Ishikawa (cell line): ENCODE measurements around the gene FGFR3.

Experiments
- CEBPB ChIP-seq: IDR thresholded peaks from 2 replicates; pipeline ENCODE4 v1.6.1; 2012
- CREB1 ChIP-seq: IDR thresholded peaks from 2 replicates; pipeline ENCODE4 v1.6.1; 2012; ENCODE audit warnings: low read depth
- EGR1 ChIP-seq: IDR thresholded peaks from 2 replicates; pipeline ENCODE4 v1.6.1; 2012
- EP300 ChIP-seq: IDR thresholded peaks from 2 replicates; pipeline ENCODE4 v1.6.1; 2012; ENCODE audit warnings: borderline replicate concordance
- FOXM1 ChIP-seq: IDR thresholded peaks from 2 replicates; pipeline ENCODE4 v1.6.1; 2012; ENCODE audit warnings: low read depth, borderline replicate concordance
- NFIC ChIP-seq: IDR thresholded peaks from 2 replicates; pipeline ENCODE4 v1.6.1; 2012
- RAD21 ChIP-seq: IDR thresholded peaks from 2 replicates; pipeline ENCODE4 v1.6.1; 2012; ENCODE audit warnings: low read depth
- REST ChIP-seq: IDR thresholded peaks from 2 replicates; pipeline ENCODE4 v1.6.1; 2012; ENCODE audit warnings: low read depth, mild to moderate bottlenecking
- TAF1 ChIP-seq: IDR thresholded peaks from 2 replicates; pipeline ENCODE4 v1.6.1; 2012; ENCODE audit warnings: low read depth, mild to moderate bottlenecking
- TCF12 ChIP-seq: IDR thresholded peaks from 2 replicates; pipeline ENCODE4 v1.6.1; 2012; ENCODE audit warnings: low read depth
- TEAD4 ChIP-seq: IDR thresholded peaks from 2 replicates; pipeline ENCODE4 v1.6.1; 2012
- YY1 ChIP-seq: IDR thresholded peaks from 2 replicates; pipeline ENCODE4 v1.6.1; 2012; ENCODE audit warnings: low read depth
- ZBTB7A ChIP-seq: IDR thresholded peaks from 2 replicates; pipeline ENCODE4 v1.6.1; 2012; ENCODE audit warnings: low read depth
- TF ChIP-seq, protein P1 (sequence below): IDR thresholded peaks from 2 replicates; pipeline ENCODE4 v1.6.1; 2012
- TF ChIP-seq, protein P2 (sequence below): IDR thresholded peaks from 2 replicates; pipeline ENCODE4 v1.6.1; 2012

Gene FGFR3

GRCh38 chr4:1823545-1823932 is 30.4 kb downstream of the FGFR3 start:
- TF ChIP-seq CREB1 = no peak
- TF ChIP-seq, protein P1, sequence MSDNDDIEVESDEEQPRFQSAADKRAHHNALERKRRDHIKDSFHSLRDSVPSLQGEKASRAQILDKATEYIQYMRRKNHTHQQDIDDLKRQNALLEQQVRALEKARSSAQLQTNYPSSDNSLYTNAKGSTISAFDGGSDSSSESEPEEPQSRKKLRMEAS = no peak

GRCh38 chr4:1824746-1825145 is 31.7 kb downstream of the FGFR3 start:
- TF ChIP-seq TAF1 = no peak
- TF ChIP-seq EGR1 = no peak
- TF ChIP-seq, protein P1 = no peak
- TF ChIP-seq FOXM1 = no peak
- no peak for TF ChIP-seq ZBTB7A
- no peak for TF ChIP-seq CREB1
- no peak for TF ChIP-seq RAD21
- TF ChIP-seq TEAD4 = no peak
- no peak for TF ChIP-seq EP300
- TF ChIP-seq YY1 = no peak
- TF ChIP-seq REST = no peak
- TF ChIP-seq NFIC = no peak
- TF ChIP-seq CEBPB = no peak
- TF ChIP-seq, protein P2, sequence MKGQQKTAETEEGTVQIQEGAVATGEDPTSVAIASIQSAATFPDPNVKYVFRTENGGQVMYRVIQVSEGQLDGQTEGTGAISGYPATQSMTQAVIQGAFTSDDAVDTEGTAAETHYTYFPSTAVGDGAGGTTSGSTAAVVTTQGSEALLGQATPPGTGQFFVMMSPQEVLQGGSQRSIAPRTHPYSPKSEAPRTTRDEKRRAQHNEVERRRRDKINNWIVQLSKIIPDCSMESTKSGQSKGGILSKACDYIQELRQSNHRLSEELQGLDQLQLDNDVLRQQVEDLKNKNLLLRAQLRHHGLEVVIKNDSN = no peak
- TF ChIP-seq TCF12 = no peak

DNA sequence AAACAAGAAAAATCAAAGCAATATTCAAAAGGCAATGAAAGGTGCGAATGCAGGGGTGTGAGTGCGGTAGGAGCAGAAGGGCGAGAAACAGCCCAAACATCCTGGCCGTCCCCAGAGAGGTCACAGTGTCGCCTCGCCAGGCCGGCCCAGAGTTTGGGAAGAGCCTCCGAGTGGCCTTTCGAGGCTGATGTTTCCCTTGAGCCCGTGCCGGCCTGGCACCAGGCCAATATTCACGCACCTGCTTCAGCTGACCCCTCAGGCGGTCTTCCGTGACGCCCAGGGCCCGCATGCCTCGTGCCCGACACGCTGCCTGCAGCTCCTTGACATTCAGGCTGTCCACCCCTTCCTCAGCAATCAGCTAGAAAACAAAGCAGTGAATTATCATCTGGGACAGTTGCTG is 32.2 kb downstream of the FGFR3 start:
- TF ChIP-seq EP300 (no peak), NFIC (peak; percentile 44)

GRCh38 chr4:1826531-1827350 is 33.6 kb downstream of the FGFR3 start:
- TF ChIP-seq TEAD4 (no peak), EGR1 (no peak), TAF1 (no peak), CREB1 (no peak), TCF12 (no peak), YY1 (no peak), CEBPB (no peak), REST (no peak), FOXM1 (no peak), NFIC (no peak), ZBTB7A (no peak), EP300 (no peak), RAD21 (no peak)
- TF ChIP-seq, protein P2 = no peak
- TF ChIP-seq, protein P1 = no peak

DNA sequence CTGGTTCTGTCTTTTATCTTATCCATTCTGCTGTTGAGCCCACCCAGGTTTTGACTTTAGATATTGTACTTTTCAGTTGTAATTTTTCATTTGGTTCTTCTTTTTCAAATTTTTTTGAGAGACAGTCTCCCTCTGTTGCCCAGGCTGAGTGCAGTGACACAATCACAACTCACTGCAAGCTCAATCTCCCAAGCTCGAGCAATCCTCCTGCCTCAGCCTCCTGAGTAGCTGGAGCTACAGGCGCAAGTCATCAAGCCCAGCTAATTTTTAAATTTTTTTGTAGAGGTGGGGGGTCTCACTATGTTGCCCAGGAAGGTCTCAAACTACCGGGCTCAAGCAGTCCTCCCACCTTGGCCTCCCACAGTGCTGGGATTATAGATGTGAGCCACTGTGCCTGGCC is 37.1 kb downstream of the FGFR3 start:
- TF ChIP-seq NFIC (no peak), CEBPB (no peak), YY1 (no peak), TAF1 (no peak), EGR1 (no peak), TCF12 (no peak), FOXM1 (no peak), RAD21 (no peak), ZBTB7A (no peak), TEAD4 (no peak), EP300 (no peak), CREB1 (no peak), REST (no peak)
- TF ChIP-seq, protein P2 = no peak
- TF ChIP-seq, protein P1 = no peak
